CD14-positive monocyte (primary cell): Measurements from ENCODE around the gene JHY. TPM values are rescaled to one million over a fixed set of nuclear protein-coding genes. Genes with fewer than 3 reads are reported as not detected.
A peak's percentile ranks its signal among the peaks of the same experiment; 100 is the strongest.

Source experiments
- DNase-seq, 3 donors: peaks; one replicate each; pipeline ENCODE4 v3.0.0-alpha.2; 2011 to 2022
- H2AFZ ChIP-seq: 2 replicates; pipeline ENCODE4 v1.6.0; 2012; ENCODE audit warnings: mild to moderate bottlenecking, low read depth, low read length, inconsistent platforms; ENCODE audit not compliant: insufficient read depth, poor library complexity, severe bottlenecking
- H3K27ac ChIP-seq, 2 donors: 1 replicate in 1 of 2; 2 replicates in 1 of 2; pipeline ENCODE4 v1.5.1; 2012 to 2013; ENCODE audit warnings: low read length in 2 of 2, control low read depth in 1 of 2, inconsistent platforms in 1 of 2, low read depth in 1 of 2, mild to moderate bottlenecking in 1 of 2
- H3K27me3 ChIP-seq, 2 donors: one replicate each; pipeline versions ENCODE4 v1.6.0 to v1.6.1; 2011 to 2013; ENCODE audit warnings: low read length in 2 of 2; ENCODE audit not compliant: control insufficient read depth in 2 of 2, insufficient read depth in 2 of 2
- H3K36me3 ChIP-seq, 2 donors: replicated peaks in 1 of 2; 1 replicate in 1 of 2; 2 replicates in 1 of 2; pipeline versions ENCODE4 v1.5.1 to v1.6.1; 2012 to 2013; ENCODE audit warnings: low read length in 2 of 2, control low read depth in 1 of 2, inconsistent platforms in 1 of 2, mild to moderate bottlenecking in 1 of 2; ENCODE audit not compliant: insufficient read depth in 2 of 2, control insufficient read depth in 1 of 2
- H3K4me1 ChIP-seq, 2 donors: 1 replicate in 1 of 2; 2 replicates in 1 of 2; pipeline versions ENCODE4 v1.5.1 to v1.6.1; 2012 to 2013; ENCODE audit warnings: low read length in 2 of 2, control low read depth in 1 of 2, inconsistent platforms in 1 of 2, mild to moderate bottlenecking in 1 of 2, moderate library complexity in 1 of 2; ENCODE audit not compliant: insufficient read depth in 2 of 2, control insufficient read depth in 1 of 2
- H3K4me2 ChIP-seq: replicated peaks from 2 replicates; pipeline ENCODE3; 2012; ENCODE audit warnings: low read length, moderate library complexity, mild to moderate bottlenecking; ENCODE audit not compliant: poor library complexity, severe bottlenecking; ENCODE audit errors: extremely low read depth
- H3K4me3 ChIP-seq, 3 experiments: fragments of 200-600 bp in 1 of 3; sonication (generic) in 1 of 3; replicated peaks in 1 of 3; 1 replicate in 2 of 3; 2 replicates in 1 of 3; pipeline ENCODE4 v1.5.1; 2011 to 2013; ENCODE audit warnings: low read length in 3 of 3, mild to moderate bottlenecking in 3 of 3, control low read depth in 2 of 3, low read depth in 2 of 3, inconsistent platforms in 1 of 3, moderate library complexity in 1 of 3
- H3K79me2 ChIP-seq: 2 replicates; pipeline ENCODE4 v1.6.0; 2012; ENCODE audit warnings: mild to moderate bottlenecking, control low read depth, inconsistent platforms, low read length, moderate library complexity; ENCODE audit not compliant: insufficient read depth
- H3K9ac ChIP-seq: 2 replicates; pipeline ENCODE4 v1.6.0; 2017; ENCODE audit warnings: low read length, mild to moderate bottlenecking; ENCODE audit not compliant: insufficient read depth, poor library complexity, severe bottlenecking
- H3K9me3 ChIP-seq, 2 donors: replicated peaks in 1 of 2; 1 replicate in 1 of 2; 2 replicates in 1 of 2; pipeline versions ENCODE4 v1.5.1 to v1.6.1; 2012 to 2013; ENCODE audit warnings: low read length in 2 of 2, control low read depth in 1 of 2; ENCODE audit not compliant: control insufficient read depth in 1 of 2, insufficient read depth in 1 of 2
- H4K20me1 ChIP-seq: 2 replicates; pipeline ENCODE4 v1.6.0; 2012; ENCODE audit warnings: mild to moderate bottlenecking, low read length, control low read depth, moderate library complexity; ENCODE audit not compliant: insufficient read depth
- H3K27ac Mint-ChIP-seq, 7 donors: one replicate each; pipeline ENCODE4 v1.8.0; 2020; ENCODE audit warnings: mild to moderate bottlenecking in 7 of 7, mixed read lengths in 7 of 7, moderate library complexity in 6 of 7, inconsistent platforms in 2 of 7
- H3K27me3 Mint-ChIP-seq, 3 donors: one replicate each; pipeline ENCODE4 v1.8.0; 2021 to 2022; ENCODE audit warnings: low read depth in 3 of 3, mild to moderate bottlenecking in 3 of 3, mixed read lengths in 3 of 3, moderate library complexity in 3 of 3, inconsistent platforms in 1 of 3
- H3K36me3 Mint-ChIP-seq, 2 donors: one replicate each; pipeline ENCODE4 v1.8.0; 2020; ENCODE audit warnings: mixed read lengths in 2 of 2, inconsistent platforms in 1 of 2, mild to moderate bottlenecking in 1 of 2
- H3K4me1 Mint-ChIP-seq: one replicate; pipeline ENCODE4 v1.8.0; 2020; ENCODE audit warnings: mild to moderate bottlenecking, mixed read lengths
- H3K4me3 Mint-ChIP-seq, 2 donors: one replicate each; pipeline ENCODE4 v1.8.0; 2020; ENCODE audit warnings: mild to moderate bottlenecking in 2 of 2, mixed read lengths in 2 of 2, moderate library complexity in 1 of 2
- H3K9me3 Mint-ChIP-seq, 7 donors: one replicate each; pipeline ENCODE4 v1.8.0; 2020 to 2022; ENCODE audit warnings: mixed read lengths in 7 of 7, mild to moderate bottlenecking in 6 of 7, moderate library complexity in 6 of 7, inconsistent platforms in 2 of 7
- WGBS: methylation state at CpG from one replicate; pipeline ENCODE4 v1.1.5; 2013; ENCODE audit warnings: missing lambda C conversion rate; ENCODE audit not compliant: insufficient coverage; 5-methylcytosine and 5-hydroxymethylcytosine counted together
- intact Hi-C, 2 donors: fragments of 100-400 bp; cut with micrococcal nuclease; formaldehyde crosslinking; loops; one replicate each; pipeline versions ENCODE4 v1.15.0 to v1.15.1; 2023
- polyA minus RNA-seq: library from RNA; depleted of rRNA, polyadenylated mRNA; stranded (reverse); fragments of >200 nt; gene quantifications from 2 replicates; pipeline ENCODE4 v1.2.3, GENCODE V29; 2012
- polyA plus RNA-seq, 3 donors: library from polyadenylated mRNA; depleted of rRNA in 1 of 3; unstranded in 2 of 3; stranded (reverse) in 1 of 3; fragments of 300-500 nt in 2 of 3; fragments of >200 nt in 1 of 3; fragmentation: Illumina TruSeq in 2 of 3; gene quantifications; 1 replicate in 2 of 3; 2 replicates in 1 of 3; pipeline ENCODE4 v1.2.3, GENCODE V29; 2012 to 2021
- total RNA-seq, 12 experiments: library from RNA in 1 of 12; stranded (reverse) in 1 of 12; fragments of 120-200 nt in 1 of 12; gene quantifications; one replicate each; pipeline ENCODE4 v1.2.4 and lab custom pipeline; 2013 to 2026; ENCODE audit warnings: mixed read lengths in 6 of 12, inconsistent platforms in 1 of 12
- TF ChIP-seq, protein P1 (sequence below): fragments of 200-600 bp; IDR thresholded peaks from one replicate; pipeline ENCODE4 v1.8.0; 2022; ENCODE audit warnings: antibody characterized with exemption, mild to moderate bottlenecking

Gene JHY
- total RNA-seq (2013): 0.39 TPM
- under 1 TPM; 0.68 to 0.91 (median 0.89) TPM for polyA plus RNA-seq
- polyA minus RNA-seq: 0.32 and 0.42 TPM in 2 replicates
- 0.69 to 12.3 (median 4.2) reads per million in 11 experiments for total RNA-seq (lab: John Stamatoyannopoulos, UW)

DNA sequence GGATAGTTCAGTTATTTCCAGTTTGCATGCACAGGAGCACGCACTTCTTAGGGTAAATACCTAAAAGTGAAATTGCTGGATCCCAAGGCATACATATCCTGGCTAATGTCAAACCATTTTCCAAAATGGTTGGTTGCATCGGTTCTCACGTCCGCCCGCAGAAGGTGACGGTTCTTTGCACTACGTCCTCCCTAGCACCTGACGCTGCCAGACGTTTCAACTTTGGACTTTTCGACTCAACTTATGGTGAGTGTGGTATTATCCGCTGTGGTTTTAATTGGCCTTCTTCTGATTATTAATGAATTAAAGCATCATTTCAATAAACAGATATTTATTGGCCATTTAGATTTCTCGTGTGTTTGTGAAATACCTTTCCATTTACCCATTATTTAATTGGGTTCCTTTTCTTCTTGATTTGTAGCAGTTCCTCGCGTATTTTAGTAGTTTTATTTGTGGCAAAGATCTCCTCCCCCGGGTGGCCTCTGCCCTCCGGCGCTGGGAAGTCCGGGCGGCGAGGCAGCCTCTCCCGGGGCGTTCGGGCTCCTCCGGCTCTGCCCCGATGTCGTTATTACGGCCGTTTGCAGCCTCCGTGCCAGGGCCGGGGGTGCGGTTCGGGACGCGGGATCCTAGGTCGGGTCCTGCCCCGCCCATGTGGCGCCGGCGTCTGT lies at the start of gene JHY:
TSS of gene JHY (plus strand) at position 571 of the 668 bp plus-strand sequence. CDS start 3,091 bp downstream, outside the sequence.
- H3K36me3 Mint-ChIP-seq: peaks cover 0 to 2% of the 10 kb centered on the region in 2 donors
- no peaks in the 10 kb centered on the region for H4K20me1 ChIP-seq
- no peaks in the 10 kb centered on the region for H3K9me3 ChIP-seq
- peaks cover 15% of the 10 kb centered on the region for H3K4me1 Mint-ChIP-seq
- peak within 1 kb of the TSS; percentile 83 for H3K4me2 ChIP-seq
- no peaks in the 10 kb centered on the region for H3K79me2 ChIP-seq
- TF ChIP-seq, protein P1, sequence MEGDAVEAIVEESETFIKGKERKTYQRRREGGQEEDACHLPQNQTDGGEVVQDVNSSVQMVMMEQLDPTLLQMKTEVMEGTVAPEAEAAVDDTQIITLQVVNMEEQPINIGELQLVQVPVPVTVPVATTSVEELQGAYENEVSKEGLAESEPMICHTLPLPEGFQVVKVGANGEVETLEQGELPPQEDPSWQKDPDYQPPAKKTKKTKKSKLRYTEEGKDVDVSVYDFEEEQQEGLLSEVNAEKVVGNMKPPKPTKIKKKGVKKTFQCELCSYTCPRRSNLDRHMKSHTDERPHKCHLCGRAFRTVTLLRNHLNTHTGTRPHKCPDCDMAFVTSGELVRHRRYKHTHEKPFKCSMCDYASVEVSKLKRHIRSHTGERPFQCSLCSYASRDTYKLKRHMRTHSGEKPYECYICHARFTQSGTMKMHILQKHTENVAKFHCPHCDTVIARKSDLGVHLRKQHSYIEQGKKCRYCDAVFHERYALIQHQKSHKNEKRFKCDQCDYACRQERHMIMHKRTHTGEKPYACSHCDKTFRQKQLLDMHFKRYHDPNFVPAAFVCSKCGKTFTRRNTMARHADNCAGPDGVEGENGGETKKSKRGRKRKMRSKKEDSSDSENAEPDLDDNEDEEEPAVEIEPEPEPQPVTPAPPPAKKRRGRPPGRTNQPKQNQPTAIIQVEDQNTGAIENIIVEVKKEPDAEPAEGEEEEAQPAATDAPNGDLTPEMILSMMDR: no peak
- H3K9ac ChIP-seq: peak within 1 kb of the TSS; percentile 70
- no peaks in the 10 kb centered on the region for H3K36me3 ChIP-seq
- intact Hi-C loops: no loop called here
- H3K27me3 Mint-ChIP-seq: peaks cover 34 to 38% (median 35%) of the 10 kb centered on the region in 3 donors
- H3K27me3 ChIP-seq: peaks cover 9 to 21% of the 10 kb centered on the region in 2 donors
- H3K9me3 Mint-ChIP-seq: peaks cover 0 to 2% (median 0%) of the 10 kb centered on the region in 7 donors
- peak within 1 kb of the TSS; percentile 93 for H2AFZ ChIP-seq
- peak within 1 kb of the TSS in 3 of 7 donors; percentile 48 to 82 (median 78) for H3K27ac Mint-ChIP-seq
- H3K4me3 ChIP-seq: peak within 1 kb of the TSS; percentile 58 to 79 (median 59)
- H3K4me3 Mint-ChIP-seq: peak within 1 kb of the TSS; percentile 80 to 89
- H3K27ac ChIP-seq: peak within 1 kb of the TSS; percentile 19 to 68
- 16% methylated on average over 30 of the region's 39 CpGs for WGBS
- DNase-seq: peak; percentile 34 to 60 (median 36)
- peaks cover 13 to 14% of the 10 kb centered on the region in 2 donors for H3K4me1 ChIP-seq

DNA sequence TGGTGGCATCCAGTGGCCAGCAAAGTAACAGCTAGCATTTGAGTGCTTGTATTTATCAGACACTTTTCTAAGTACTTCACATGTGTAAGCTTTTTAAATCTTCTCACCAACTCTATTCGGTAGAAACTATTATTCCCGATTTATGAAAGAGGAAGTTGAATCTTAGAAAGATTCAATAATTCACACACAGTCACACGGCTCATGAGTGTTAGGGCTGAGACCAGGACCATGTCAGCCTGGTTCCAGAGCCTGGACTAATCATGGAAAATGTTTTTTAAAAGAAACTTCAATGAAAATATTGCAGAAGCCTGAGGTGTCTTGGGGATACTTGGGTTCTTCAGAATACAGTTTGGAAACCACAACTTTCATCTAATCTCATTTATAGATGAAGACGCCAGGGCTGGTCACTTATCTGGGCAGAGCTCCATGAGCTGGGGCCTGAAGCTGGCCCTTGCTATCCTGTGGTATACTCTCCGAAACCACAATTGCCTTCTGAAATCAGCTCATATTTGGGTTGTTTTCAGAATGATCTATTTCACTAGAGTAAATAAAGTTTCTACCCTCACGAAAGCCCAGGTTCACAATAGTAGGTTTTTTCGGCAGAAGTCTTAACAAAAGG lies 48.6 kb upstream of the JHY start:
- Histone ChIP-seq H4K20me1 (no peaks in the 10 kb centered on the region), H3K9ac (no peak overlapping the region), H3K36me3 (no peaks in the 10 kb centered on the region), H3K27ac (no peak overlapping the region), H3K79me2 (no peaks in the 10 kb centered on the region), H3K4me3 (peak overlapping the region in 1 of 3 experiments; percentile 3), H3K4me2 (no peak overlapping the region), H3K27me3 (peaks cover 0 to 2% of the 10 kb centered on the region in 2 donors), H2AFZ (no peak overlapping the region), H3K4me1 (peaks cover 29 to 39% of the 10 kb centered on the region in 2 donors), H3K9me3 (no peaks in the 10 kb centered on the region)
- intact Hi-C loops: no loop called here
- peak overlapping the region in 1 of 7 donors; percentile 9 for H3K27ac Mint-ChIP-seq
- peaks cover 0 to 2% (median 0%) of the 10 kb centered on the region in 7 donors for H3K9me3 Mint-ChIP-seq
- no CpG with 5 or more reads among the region's 7 CpGs for WGBS
- H3K36me3 Mint-ChIP-seq: peaks cover 0 to 9% of the 10 kb centered on the region in 2 donors
- DNase-seq: peak in 2 of 3 donors; percentile 19 to 31
- H3K4me1 Mint-ChIP-seq: peaks cover 47% of the 10 kb centered on the region
- H3K4me3 Mint-ChIP-seq: no peak overlapping the region
- H3K27me3 Mint-ChIP-seq: peaks cover 13 to 21% (median 14%) of the 10 kb centered on the region in 3 donors
- TF ChIP-seq, protein P1: no peak
